T-helper 17 cell (primary cell): ENCODE results near the gene ATP2A1. TPM values are rescaled to one million over a fixed set of nuclear protein-coding genes. Genes with fewer than 3 reads are reported as not detected.
"Not testable (repeated sequence)": the region's sequence is repeated elsewhere in the genome, so short reads cannot be mapped to it uniquely, and the experiment has no call there.

Experiments
- ATAC-seq: fragments of 150-1000 bp; cut with Tn5 transposase; 2 replicates; pipeline ENCODE4 v1.10.0; 2021; ENCODE audit warnings: mild to moderate bottlenecking, moderate library complexity
- DNase-seq, 3 donors: peaks; one replicate each; pipeline versions ENCODE4 v3.0.0 to v3.0.0-alpha.2; 2020 to 2021
- H3K9me3 ChIP-seq: one replicate; pipeline ENCODE4 v1.7.0; 2013; ENCODE audit warnings: low read length, mild to moderate bottlenecking; ENCODE audit not compliant: control insufficient read depth, poor library complexity, severe bottlenecking
- H3K27ac Mint-ChIP-seq: one replicate; pipeline ENCODE4 v1.8.0; 2022; ENCODE audit warnings: mild to moderate bottlenecking, moderate library complexity, mixed read lengths
- H3K27me3 Mint-ChIP-seq: one replicate; pipeline ENCODE4 v1.8.0; 2022; ENCODE audit warnings: mixed read lengths
- H3K36me3 Mint-ChIP-seq: one replicate; pipeline ENCODE4 v1.8.0; 2022; ENCODE audit warnings: low read depth, mixed read lengths
- H3K4me1 Mint-ChIP-seq: one replicate; pipeline ENCODE4 v1.8.0; 2022; ENCODE audit warnings: mild to moderate bottlenecking, mixed read lengths
- H3K4me3 Mint-ChIP-seq: one replicate; pipeline ENCODE4 v1.8.0; 2022; ENCODE audit warnings: mild to moderate bottlenecking, moderate library complexity, mixed read lengths
- total RNA-seq, 4 donors: library from RNA in 2 of 4; stranded (reverse) in 2 of 4; gene quantifications; one replicate each; pipeline ENCODE4 v1.2.3 and lab custom pipeline; 2022 to 2026

Gene ATP2A1
- total RNA-seq, 2 donors from 2014 or later: 0.75 to 1.7 TPM

DNA sequence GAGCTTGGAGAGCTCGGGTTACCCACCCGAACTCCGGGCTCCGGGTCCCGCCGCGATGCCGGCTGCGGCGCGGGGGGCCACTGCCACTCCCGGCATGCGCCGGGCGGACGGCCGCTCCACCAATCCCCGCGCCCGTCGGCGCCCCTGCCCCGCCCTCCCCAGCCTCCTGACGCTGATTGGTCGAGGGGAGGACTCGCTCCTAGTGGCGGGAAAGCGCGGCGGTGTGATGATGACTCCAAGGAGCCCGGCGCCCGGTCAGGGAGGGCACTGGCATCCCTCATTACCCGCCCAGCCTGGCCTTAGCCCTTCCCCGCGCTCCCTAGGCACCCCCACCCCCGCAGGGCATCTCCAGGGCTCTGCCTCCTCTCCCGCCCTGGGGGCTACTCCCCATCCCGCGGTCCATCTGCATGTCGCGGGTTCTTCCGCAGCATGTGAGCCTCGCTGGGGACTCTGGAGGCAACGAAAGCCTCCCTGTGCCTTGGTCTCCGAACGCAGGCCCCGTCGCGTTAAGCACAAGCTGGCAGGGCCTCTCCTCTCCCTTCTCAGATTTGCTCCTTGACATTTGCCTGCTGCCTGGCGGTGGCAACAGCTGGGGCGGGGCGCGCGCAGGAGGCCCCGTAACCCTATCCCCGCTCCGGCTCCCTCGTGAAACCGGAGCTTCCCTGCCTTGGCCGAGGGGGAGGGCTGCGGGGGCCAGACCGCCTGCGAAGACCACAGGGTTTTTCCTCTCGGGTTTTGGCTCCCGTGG lies 1.7 kb downstream of the ATP2A1 start:
- peaks cover 15% of the 10 kb centered on the region for H3K27me3 Mint-ChIP-seq
- peaks cover 19% of the 10 kb centered on the region for H3K4me1 Mint-ChIP-seq
- H3K4me3 Mint-ChIP-seq: peak overlapping the region; percentile 88
- DNase-seq: peak; percentile 70 to 86 (median 85)
- peaks cover 5% of the 10 kb centered on the region for H3K36me3 Mint-ChIP-seq
- no peaks in the 10 kb centered on the region for H3K9me3 ChIP-seq
- H3K27ac Mint-ChIP-seq: no peak overlapping the region
- peak; percentile 99 for ATAC-seq

DNA sequence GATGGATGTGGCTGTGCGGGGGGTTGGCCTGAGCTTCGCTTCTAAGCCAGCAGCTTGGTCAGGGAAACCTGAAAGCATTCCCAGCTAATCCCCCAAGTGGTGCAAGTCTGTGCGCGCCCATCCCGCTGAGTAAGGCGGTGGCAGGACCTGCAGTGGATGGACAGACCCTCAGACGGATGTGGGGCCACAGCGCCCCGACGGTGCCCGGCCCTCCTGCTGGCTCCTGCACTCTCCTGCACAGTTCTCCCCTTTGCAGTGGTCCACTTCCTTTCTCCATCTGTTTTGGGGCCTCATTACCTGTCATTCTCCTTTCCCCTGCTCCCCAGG lies 2.3 kb downstream of the ATP2A1 start:
- peaks cover 19% of the 10 kb centered on the region for H3K4me1 Mint-ChIP-seq
- H3K27me3 Mint-ChIP-seq: peaks cover 15% of the 10 kb centered on the region
- peak overlapping the region; percentile 88 for H3K4me3 Mint-ChIP-seq
- H3K36me3 Mint-ChIP-seq: peaks cover 5% of the 10 kb centered on the region
- peak overlapping the region; percentile 37 for H3K27ac Mint-ChIP-seq
- no peaks in the 10 kb centered on the region for H3K9me3 ChIP-seq
- DNase-seq (no peak), ATAC-seq (no peak)

DNA sequence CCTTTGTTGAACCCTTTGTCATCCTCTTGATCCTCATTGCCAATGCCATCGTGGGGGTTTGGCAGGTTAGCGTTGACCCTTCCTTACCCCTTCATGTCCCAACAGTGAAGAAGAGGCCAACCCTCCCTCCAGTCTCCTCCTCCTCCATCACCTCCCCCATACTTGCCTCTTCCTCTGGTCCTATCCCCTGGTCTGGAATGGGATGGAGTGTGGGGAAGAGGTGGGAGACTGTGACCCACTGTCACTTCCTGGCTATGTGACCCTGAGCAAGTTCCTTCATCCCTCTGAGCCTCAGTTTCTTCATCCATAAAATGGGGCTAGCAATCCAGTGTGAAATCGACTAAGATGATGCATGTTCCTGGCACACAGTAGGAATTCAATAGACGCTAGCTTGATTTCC lies 2.7 kb downstream of the ATP2A1 start:
- no peak for DNase-seq
- peaks cover 5% of the 10 kb centered on the region for H3K36me3 Mint-ChIP-seq
- ATAC-seq: no peak
- peaks cover 19% of the 10 kb centered on the region for H3K4me1 Mint-ChIP-seq
- H3K27me3 Mint-ChIP-seq: peaks cover 15% of the 10 kb centered on the region
- peak overlapping the region; percentile 37 for H3K27ac Mint-ChIP-seq
- H3K4me3 Mint-ChIP-seq: peak overlapping the region; percentile 88
- H3K9me3 ChIP-seq: no peaks in the 10 kb centered on the region

- Mint-ChIP-seq H3K27ac (peak overlapping the region; percentile 37), H3K27me3 (peaks cover 15% of the 10 kb centered on the region), H3K4me1 (peaks cover 19% of the 10 kb centered on the region), H3K4me3 (peak overlapping the region; percentile 88)
- ATAC-seq, H3K36me3 Mint-ChIP-seq, DNase-seq, H3K9me3 ChIP-seq: not testable (repeated sequence)
Observed at GRCh38 chr16:28881565-28881964, 3.3 kb downstream of the ATP2A1 start.

GRCh38 chr16:28882551-28883160 lies 4.4 kb downstream of the ATP2A1 start:
- no peak for DNase-seq
- H3K27me3 Mint-ChIP-seq: peaks cover 15% of the 10 kb centered on the region
- H3K27ac Mint-ChIP-seq: no peak overlapping the region
- H3K4me3 Mint-ChIP-seq: no peak overlapping the region
- peaks cover 19% of the 10 kb centered on the region for H3K4me1 Mint-ChIP-seq
- H3K9me3 ChIP-seq: no peaks in the 10 kb centered on the region
- H3K36me3 Mint-ChIP-seq: peaks cover 5% of the 10 kb centered on the region
- ATAC-seq: no peak

DNA sequence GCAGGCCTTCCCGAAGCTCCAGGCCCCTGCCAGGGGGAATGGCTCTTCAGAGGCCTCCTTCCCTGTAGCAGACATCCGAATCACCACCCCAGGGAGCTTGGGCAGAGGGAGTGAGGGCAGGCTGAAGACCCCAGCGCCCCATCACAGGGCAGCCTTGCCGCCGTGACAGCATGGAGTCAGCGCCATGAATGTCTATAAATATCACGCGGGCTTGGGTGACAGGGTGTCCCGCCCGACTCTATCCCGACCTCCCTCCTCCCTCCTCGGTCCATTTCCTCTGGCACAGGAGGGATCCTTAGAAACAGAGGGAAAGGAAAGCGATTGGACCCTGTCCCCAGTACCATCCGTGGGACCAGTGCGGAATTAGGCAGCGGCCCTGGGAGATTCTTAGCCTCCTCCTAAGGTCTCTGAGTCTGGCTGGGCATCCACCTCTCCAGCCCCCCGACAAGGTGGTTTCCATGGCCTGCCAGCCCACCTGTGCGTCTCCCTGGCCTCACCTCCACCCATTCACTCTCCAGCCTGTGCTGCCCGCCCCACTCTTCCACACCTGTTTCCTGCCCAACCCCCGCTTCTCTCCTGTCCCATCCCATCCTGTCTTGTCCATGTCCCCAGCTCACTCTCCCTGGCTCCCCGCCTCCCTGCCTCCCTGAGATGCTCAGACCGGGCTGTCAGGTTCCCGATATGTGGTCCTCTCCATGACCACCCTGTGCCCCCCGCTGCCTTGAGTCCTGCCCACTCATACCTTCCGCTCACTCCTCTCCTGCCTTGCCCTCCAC lies 5.1 kb downstream of the ATP2A1 start:
- no peak overlapping the region for H3K27ac Mint-ChIP-seq
- no peak overlapping the region for H3K4me3 Mint-ChIP-seq
- no peak for DNase-seq
- peaks cover 15% of the 10 kb centered on the region for H3K27me3 Mint-ChIP-seq
- no peaks in the 10 kb centered on the region for H3K9me3 ChIP-seq
- peaks cover 18% of the 10 kb centered on the region for H3K4me1 Mint-ChIP-seq
- peaks cover 5% of the 10 kb centered on the region for H3K36me3 Mint-ChIP-seq
- no peak for ATAC-seq

- DNase-seq: no peak
- H3K27ac Mint-ChIP-seq: no peak overlapping the region
- peaks cover 5% of the 10 kb centered on the region for H3K36me3 Mint-ChIP-seq
- H3K4me1 Mint-ChIP-seq: peaks cover 17% of the 10 kb centered on the region
- ATAC-seq: no peak
- H3K4me3 Mint-ChIP-seq: no peak overlapping the region
- peaks cover 15% of the 10 kb centered on the region for H3K27me3 Mint-ChIP-seq
- H3K9me3 ChIP-seq: no peaks in the 10 kb centered on the region
Observed at GRCh38 chr16:28884045-28884444, 5.8 kb downstream of the ATP2A1 start.

DNA sequence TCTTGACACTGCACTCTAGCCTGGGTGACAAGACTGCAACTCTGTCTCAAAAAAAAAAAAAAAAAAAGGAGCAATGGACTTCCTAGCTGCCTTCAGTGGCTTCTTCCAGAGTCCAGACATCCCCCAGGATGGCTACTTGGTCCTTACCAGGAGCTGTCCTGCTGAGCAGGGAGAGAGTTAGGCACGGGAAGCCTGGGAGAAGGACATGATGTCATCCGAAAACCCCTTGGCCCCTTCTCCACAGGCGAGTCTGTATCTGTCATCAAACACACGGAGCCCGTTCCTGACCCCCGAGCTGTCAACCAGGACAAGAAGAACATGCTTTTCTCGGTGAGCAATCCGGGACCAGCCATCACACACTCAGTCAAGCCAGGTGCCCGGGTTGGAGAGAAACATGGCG lies 8.7 kb downstream of the ATP2A1 start:
- Mint-ChIP-seq H3K27ac (no peak overlapping the region), H3K36me3 (peaks cover 5% of the 10 kb centered on the region), H3K27me3 (peaks cover 9% of the 10 kb centered on the region), H3K4me1 (peaks cover 4% of the 10 kb centered on the region), H3K4me3 (no peak overlapping the region)
- no peak for ATAC-seq
- DNase-seq: no peak
- no peaks in the 10 kb centered on the region for H3K9me3 ChIP-seq

DNA sequence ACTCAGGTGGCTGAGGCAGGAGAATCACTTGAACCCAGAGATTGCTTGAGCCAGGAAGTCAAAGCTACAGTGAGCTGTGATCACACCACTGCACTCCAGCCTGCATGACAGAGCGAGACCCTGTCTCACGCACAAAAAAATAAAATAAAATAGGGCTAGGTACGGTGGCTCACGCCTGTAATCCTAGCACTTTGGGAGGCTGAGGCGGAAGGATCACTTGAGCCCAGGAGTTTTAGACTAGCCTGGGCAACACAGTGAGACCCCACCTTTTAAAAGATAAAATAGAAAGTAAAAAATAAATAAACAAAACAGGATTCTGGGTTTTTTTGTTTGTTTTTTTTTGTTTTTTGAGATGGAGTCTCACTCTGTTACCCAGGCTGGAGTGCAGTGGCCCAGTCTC lies 12.1 kb downstream of the ATP2A1 start:
- H3K9me3 ChIP-seq, H3K4me1 Mint-ChIP-seq, H3K27me3 Mint-ChIP-seq, H3K27ac Mint-ChIP-seq, H3K36me3 Mint-ChIP-seq, DNase-seq, H3K4me3 Mint-ChIP-seq, ATAC-seq: not testable (repeated sequence)

DNA sequence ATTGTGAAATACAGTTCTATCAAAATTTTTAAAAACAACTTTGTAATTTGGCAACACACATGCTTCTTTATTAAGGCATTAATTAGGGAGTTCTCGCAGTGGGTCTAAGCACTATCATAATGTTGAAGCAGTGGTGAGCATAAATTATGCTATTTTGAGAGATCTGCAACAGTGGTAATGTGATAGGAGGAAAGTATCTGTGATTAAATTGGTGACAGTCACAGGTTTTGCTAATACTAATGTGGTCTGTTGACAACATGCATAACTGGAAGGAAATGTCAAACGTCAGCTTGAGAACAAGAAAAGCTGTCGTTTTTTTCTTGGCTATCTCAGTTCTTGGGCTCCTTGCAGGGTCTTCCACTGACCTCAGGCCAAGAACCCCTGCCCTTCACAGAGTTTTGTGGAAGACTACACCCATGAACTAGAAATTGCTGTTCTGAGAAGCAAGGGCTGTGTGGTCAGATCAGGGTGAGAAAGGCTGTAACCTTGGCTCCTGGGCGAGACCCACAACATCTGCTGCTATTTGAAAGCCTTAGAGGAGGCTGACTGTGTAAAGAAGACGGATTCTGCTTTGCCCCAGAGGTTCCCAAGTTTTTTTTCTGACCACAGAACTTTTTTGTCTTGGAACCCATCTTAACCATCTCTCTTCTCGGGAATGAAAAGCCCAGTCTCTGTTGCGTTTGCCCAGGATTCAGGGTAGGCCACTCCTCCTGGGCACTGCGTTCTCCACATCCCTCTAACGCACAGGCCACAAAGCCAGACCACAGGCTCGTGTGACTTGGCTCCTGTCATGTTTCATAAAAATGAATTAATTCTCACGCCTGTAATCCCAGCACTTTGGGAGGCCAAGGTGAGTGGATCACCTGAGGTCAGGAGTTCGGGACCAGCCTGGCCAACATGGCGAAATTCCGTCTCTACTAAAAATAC lies 13.9 kb downstream of the ATP2A1 start:
- no peak for DNase-seq
- H3K27ac Mint-ChIP-seq: no peak overlapping the region
- no peaks in the 10 kb centered on the region for H3K36me3 Mint-ChIP-seq

DNA sequence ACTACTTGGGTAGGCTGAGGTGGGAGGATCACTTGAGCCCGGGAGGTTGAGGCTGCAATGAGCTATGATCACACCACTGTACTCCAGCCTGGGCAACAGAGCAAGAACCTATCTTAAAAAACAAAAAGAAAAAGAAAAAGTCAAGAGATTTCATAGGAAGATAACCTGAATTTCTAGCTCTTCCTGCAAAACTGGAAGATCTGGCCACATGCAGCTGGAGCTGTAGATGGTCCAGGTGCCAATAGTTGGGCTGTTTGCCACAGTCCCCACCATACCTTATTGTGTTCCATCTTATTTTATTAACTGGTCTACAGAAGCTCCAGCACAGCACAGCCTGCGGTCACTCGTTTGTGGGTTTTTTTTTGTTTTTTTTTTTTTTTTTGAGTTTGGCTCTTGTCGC lies 15.0 kb downstream of the ATP2A1 start:
- DNase-seq: no peak
- Mint-ChIP-seq H3K4me1 (peaks cover 2% of the 10 kb centered on the region), H3K4me3 (no peak overlapping the region), H3K27ac (no peak overlapping the region), H3K27me3 (no peaks in the 10 kb centered on the region), H3K36me3 (no peaks in the 10 kb centered on the region)
- no peaks in the 10 kb centered on the region for H3K9me3 ChIP-seq
- no peak for ATAC-seq

More for the DNA sequence above, 13.9 kb downstream of the ATP2A1 start:
- no peaks in the 10 kb centered on the region for H3K9me3 ChIP-seq
- ATAC-seq: no peak
- H3K4me1 Mint-ChIP-seq: peaks cover 2% of the 10 kb centered on the region
- H3K27me3 Mint-ChIP-seq: no peaks in the 10 kb centered on the region
- H3K4me3 Mint-ChIP-seq: no peak overlapping the region

- DNase-seq (no peak), ATAC-seq (no peak)
- Mint-ChIP-seq H3K4me1 (peaks cover 2% of the 10 kb centered on the region), H3K36me3 (no peaks in the 10 kb centered on the region), H3K27ac (no peak overlapping the region), H3K27me3 (no peaks in the 10 kb centered on the region), H3K4me3 (no peak overlapping the region)
- H3K9me3 ChIP-seq: no peaks in the 10 kb centered on the region
Observed at GRCh38 chr16:28895609-28896008, 17.3 kb downstream of the ATP2A1 start.

- no peak overlapping the region for H3K4me3 Mint-ChIP-seq
- H3K27me3 Mint-ChIP-seq: no peaks in the 10 kb centered on the region
- no peak for ATAC-seq
- no peaks in the 10 kb centered on the region for H3K9me3 ChIP-seq
- no peaks in the 10 kb centered on the region for H3K36me3 Mint-ChIP-seq
- H3K27ac Mint-ChIP-seq: no peak overlapping the region
- H3K4me1 Mint-ChIP-seq: peaks cover 2% of the 10 kb centered on the region
- no peak for DNase-seq
Observed at GRCh38 chr16:28897826-28898225, 19.5 kb downstream of the ATP2A1 start.
